Lower leg skin (tissue), 4 donors: ENCODE results near the gene SFMBT2. TPM values are rescaled to one million over a fixed set of nuclear protein-coding genes. Genes with fewer than 3 reads are reported as not detected.

ENCODE experiments used
- DNase-seq, 2 donors: peaks; one replicate each; pipeline ENCODE4 v3.0.0-alpha.2; 2019; ENCODE audit warnings: low spot score in 2 of 2
- H3K4me3 ChIP-seq: fragments of 200-600 bp; sonication (generic); 2 replicates; pipeline ENCODE4 v1.5.1; 2017; ENCODE audit warnings: mild to moderate bottlenecking, low read depth; ENCODE audit not compliant: poor library complexity, severe bottlenecking
- CTCF ChIP-seq, 3 donors: fragments of 450-650 bp; IDR thresholded peaks; one replicate each; pipeline ENCODE4 v1.5.1; 2016; ENCODE audit warnings: antibody characterized with exemption in 3 of 3, mild to moderate bottlenecking in 3 of 3, moderate library complexity in 2 of 3
- POLR2A ChIP-seq, 2 donors: fragments of 450-650 bp; IDR thresholded peaks; one replicate each; pipeline ENCODE4 v1.6.1; 2016 to 2017; ENCODE audit warnings: antibody characterized with exemption in 2 of 2, mild to moderate bottlenecking in 1 of 2, moderate library complexity in 1 of 2
- WGBS, 2 donors: methylation state at CpG; one replicate each; pipeline ENCODE4 v1.1.5; 2018; 5-methylcytosine and 5-hydroxymethylcytosine counted together
- intact Hi-C: fragments of 100-400 bp; cut with DNase I; formaldehyde crosslinking; loops from one replicate; pipeline ENCODE4 v1.15.0; 2023; ENCODE audit warnings: low total_unique reads
- total RNA-seq, 4 donors: library from RNA; depleted of rRNA; stranded (reverse); fragments of >200 nt; gene quantifications; one replicate each; pipeline ENCODE4 v1.1.0, GENCODE V29; 2016

The SFMBT2 gene
- total RNA-seq, 4 donors from 2014 or later: 0.42 to 3.3 (median 1.9) TPM

DNA sequence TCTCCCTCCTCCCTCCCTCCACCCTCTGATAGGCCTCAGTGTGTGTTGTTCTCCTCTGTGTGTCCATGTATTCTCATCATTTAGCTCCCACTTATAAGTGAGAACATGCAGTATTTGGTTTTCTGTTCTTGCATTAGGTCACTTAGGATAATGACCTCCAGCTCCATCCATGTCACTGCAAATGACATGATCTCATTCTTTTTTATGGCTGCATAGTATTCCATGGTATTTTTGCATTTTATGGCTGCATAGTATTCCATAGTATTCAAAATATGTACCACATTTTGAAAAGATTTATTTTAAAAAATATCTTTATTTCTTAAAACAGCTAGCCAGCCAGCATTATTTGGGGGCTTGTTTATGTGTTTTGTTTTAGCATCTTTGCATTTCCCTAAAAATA is 275.6 kb downstream of the SFMBT2 start:
- no peak for DNase-seq
- no peak overlapping the region for H3K4me3 ChIP-seq
- no peak for TF ChIP-seq CTCF (IDR thresholded peaks at IDR 0.05)
- TF ChIP-seq POLR2A (IDR thresholded peaks at IDR 0.05): no peak
- intact Hi-C loops: no loop called here

DNA sequence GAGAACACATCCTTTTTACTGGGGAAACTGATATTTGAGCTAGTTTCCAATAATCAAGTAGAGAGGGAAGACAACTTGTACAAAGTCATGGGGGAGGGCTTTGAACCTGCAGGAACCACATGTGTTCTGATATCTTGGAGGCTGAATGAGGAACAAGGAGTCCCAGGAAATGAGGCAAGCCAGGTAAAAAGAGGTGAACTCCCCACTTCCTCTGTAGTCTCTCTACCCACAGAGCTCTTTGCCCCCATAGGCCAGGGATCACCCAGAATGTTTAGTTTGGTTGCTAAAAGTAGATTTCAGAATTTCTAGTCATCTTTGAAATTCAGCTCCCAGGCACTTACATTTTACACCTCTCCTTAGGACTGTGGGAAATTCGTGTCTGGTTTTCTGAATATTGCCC is 276.4 kb downstream of the SFMBT2 start:
- no peak overlapping the region for H3K4me3 ChIP-seq
- DNase-seq: no peak
- 18 to 34% methylated on average over 1 of the region's 1 CpG for WGBS, 2 donors
- intact Hi-C loops: no loop called here
- TF ChIP-seq POLR2A (IDR thresholded peaks at IDR 0.05) (no peak), CTCF (IDR thresholded peaks at IDR 0.05) (no peak)

DNA sequence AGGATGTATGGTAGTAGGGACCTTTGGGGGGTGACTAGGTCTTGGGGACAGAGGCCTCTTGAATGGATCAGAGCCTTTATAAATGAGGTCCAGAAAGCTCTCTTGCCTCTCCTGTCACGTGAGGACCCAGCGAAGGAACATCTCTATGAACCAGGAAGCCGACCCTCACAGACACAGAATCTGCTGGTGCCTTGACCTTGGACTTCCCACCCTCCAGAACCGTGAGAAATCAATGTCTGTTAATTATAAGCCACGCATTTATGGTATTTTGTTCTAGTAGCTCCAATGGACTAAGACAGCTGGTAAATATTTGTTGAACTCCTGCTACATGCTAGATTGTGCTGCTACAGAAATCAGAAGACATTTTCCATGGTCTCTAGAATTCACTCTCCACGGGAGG is 276.9 kb downstream of the SFMBT2 start:
- DNase-seq: no peak
- intact Hi-C loops: no loop called here
- TF ChIP-seq CTCF (IDR thresholded peaks at IDR 0.05) (no peak), POLR2A (IDR thresholded peaks at IDR 0.05) (no peak)
- WGBS, 2 donors: 88 to 89% methylated on average over 6 of the region's 6 CpGs
- H3K4me3 ChIP-seq: no peak overlapping the region

DNA sequence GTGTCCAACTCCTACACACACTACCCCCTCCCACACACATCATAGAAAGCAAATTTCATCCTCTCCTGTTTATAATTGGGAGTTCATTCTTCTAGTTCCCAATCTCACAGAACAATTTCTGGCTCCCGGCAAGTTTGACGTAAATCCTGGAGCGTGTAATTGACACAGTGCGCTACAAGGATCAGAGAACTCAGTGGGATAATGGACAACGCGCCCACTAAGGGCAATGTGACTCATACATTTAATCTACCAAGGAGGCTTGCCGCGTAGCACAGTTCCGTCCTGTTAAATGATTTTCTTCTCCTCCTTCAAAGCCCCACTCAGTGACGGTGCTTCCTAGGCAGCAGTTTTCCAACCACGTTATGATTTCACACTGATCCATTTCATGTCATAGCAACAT is 277.6 kb downstream of the SFMBT2 start:
- intact Hi-C loops: no loop called here
- WGBS, 2 donors: 78 to 79% methylated on average over 11 of the region's 11 CpGs
- no peak overlapping the region for H3K4me3 ChIP-seq
- no peak for DNase-seq
- TF ChIP-seq POLR2A (IDR thresholded peaks at IDR 0.05): no peak
- no peak for TF ChIP-seq CTCF (IDR thresholded peaks at IDR 0.05)

DNA sequence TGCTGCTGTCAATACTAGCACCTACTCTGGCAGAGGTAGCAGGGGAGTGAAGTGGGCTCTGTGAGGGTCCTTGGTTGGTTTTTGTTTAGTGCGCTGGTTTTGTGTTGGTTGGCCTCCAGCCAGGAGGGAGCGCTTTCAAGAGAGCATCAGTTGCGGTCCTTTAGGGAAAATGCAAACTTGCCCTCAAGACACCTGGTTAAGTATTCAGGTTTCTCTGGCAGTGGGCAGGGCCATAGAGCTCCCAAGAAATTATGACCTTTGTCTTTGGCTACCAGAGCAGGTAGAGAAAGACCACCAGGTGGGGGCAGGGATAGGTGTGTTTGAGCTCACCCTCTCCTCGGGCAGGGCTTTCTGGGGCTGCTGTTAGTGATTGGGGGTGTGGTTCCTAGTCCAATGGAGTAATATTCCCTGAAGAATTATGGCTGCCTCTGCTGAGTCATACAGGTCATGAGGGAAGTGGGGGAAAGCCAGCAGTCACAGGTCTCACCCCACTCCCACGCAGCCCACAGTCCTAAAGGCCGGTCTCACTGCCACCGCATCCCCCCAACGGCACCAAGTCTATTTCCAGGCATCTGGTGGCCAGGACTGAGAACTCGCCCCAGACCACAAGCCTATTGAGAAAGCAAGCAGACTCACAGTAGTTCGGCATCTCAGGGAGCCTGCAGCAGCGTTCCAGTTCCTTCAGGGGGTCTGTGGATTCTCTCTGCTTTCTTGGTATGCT is 280.5 kb downstream of the SFMBT2 start:
- no peak overlapping the region for H3K4me3 ChIP-seq
- TF ChIP-seq CTCF (IDR thresholded peaks at IDR 0.05) (no peak), POLR2A (IDR thresholded peaks at IDR 0.05) (no peak)
- WGBS, 2 donors: 84 to 88% methylated on average over 11 of the region's 11 CpGs
- DNase-seq: no peak
- intact Hi-C loops: no loop called here

DNA sequence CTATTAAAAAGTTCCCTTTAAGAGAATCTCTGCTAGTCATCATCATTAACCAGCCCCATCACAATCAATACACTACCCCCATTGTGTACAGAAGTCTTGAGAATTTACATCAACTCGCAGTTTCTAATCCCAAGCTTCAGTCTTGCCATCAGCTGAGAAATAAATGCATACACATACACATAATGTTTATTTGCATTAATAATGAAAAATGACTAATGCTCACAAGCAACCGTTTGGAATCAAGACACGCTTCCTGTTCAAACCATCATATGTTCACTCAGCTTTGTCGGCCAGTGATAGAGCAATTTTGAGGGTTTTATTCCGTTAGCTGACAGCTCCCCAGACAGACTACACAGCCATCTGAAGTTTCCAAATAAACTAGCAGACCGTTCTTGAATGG is 287.1 kb downstream of the SFMBT2 start:
- no peak overlapping the region for H3K4me3 ChIP-seq
- DNase-seq: no peak
- intact Hi-C loops: no loop called here
- WGBS, 2 donors: 76 to 79% methylated on average over 6 of the region's 6 CpGs
- TF ChIP-seq CTCF (IDR thresholded peaks at IDR 0.05) (no peak), POLR2A (IDR thresholded peaks at IDR 0.05) (no peak)
